GM23338 (cell line): Measurements from ENCODE around the gene LRTM2. TPM values are rescaled to one million over a fixed set of nuclear protein-coding genes. Genes with fewer than 3 reads are reported as not detected.

Source experiments
- ATAC-seq: fragments of 200-7000 bp; cut with Tn5 transposase; 3 replicates; pipeline ENCODE4 v1.9.1; 2020
- DNase-seq: peaks from one replicate; pipeline ENCODE4 v3.0.0-alpha.2; 2015; ENCODE audit warnings: low spot score
- H2AFZ ChIP-seq: fragments of 200-600 bp; sonication (generic); 2 replicates; pipeline ENCODE4 v1.8.0; 2016; ENCODE audit warnings: antibody characterized with exemption, mild to moderate bottlenecking, moderate library complexity
- H3F3A ChIP-seq: fragments of 200-600 bp; sonication (generic); replicated peaks from 2 replicates; pipeline ENCODE4 v1.8.0; 2017; ENCODE audit warnings: antibody characterized with exemption, mixed run types, low read depth
- H3K27ac ChIP-seq: fragments of 200-600 bp; sonication (generic); 2 replicates; pipeline ENCODE4 v1.6.1; 2016; ENCODE audit warnings: low read depth
- H3K27me3 ChIP-seq: fragments of 200-600 bp; sonication (generic); 2 replicates; pipeline ENCODE4 v1.8.0; 2016; ENCODE audit warnings: mild to moderate bottlenecking, mixed run types, moderate library complexity; ENCODE audit not compliant: insufficient read depth
- H3K36me3 ChIP-seq: fragments of 200-600 bp; sonication (generic); 2 replicates; pipeline ENCODE4 v1.8.0; 2016; ENCODE audit warnings: mild to moderate bottlenecking; ENCODE audit not compliant: insufficient read depth
- H3K4me1 ChIP-seq: fragments of 200-600 bp; sonication (generic); 2 replicates; pipeline ENCODE4 v1.8.0; 2016; ENCODE audit warnings: mild to moderate bottlenecking, moderate library complexity; ENCODE audit not compliant: insufficient read depth
- H3K4me2 ChIP-seq: fragments of 200-600 bp; sonication (generic); 2 replicates; pipeline ENCODE4 v1.7.1; 2017; ENCODE audit warnings: mixed run types
- H3K4me3 ChIP-seq: fragments of 200-600 bp; sonication (generic); 2 replicates; pipeline ENCODE4 v1.6.1; 2016; ENCODE audit warnings: mixed run types
- H3K79me2 ChIP-seq: fragments of 200-600 bp; sonication (generic); replicated peaks from 2 replicates; pipeline ENCODE4 v1.8.0; 2017; ENCODE audit warnings: mild to moderate bottlenecking; ENCODE audit not compliant: insufficient read depth
- H3K9me2 ChIP-seq: fragments of 200-600 bp; sonication (generic); 2 replicates; pipeline ENCODE4 v1.8.0; 2017; ENCODE audit not compliant: insufficient read depth
- H4K20me1 ChIP-seq: fragments of 200-600 bp; sonication (generic); replicated peaks from 2 replicates; pipeline ENCODE4 v1.8.0; 2017; ENCODE audit warnings: mild to moderate bottlenecking; ENCODE audit not compliant: insufficient read depth
- H3K27ac Mint-ChIP-seq: 2 replicates; pipeline ENCODE4 v1.8.0; 2020; ENCODE audit warnings: inconsistent platforms, mild to moderate bottlenecking, moderate library complexity, mixed read lengths
- H3K27me3 Mint-ChIP-seq: 3 replicates; pipeline ENCODE4 v1.8.0; 2022; ENCODE audit warnings: low read depth, mild to moderate bottlenecking, moderate library complexity, mixed read lengths, inconsistent platforms; ENCODE audit not compliant: insufficient read depth, poor library complexity
- H3K36me3 Mint-ChIP-seq: 3 replicates; pipeline ENCODE4 v1.8.0; 2021; ENCODE audit warnings: low read depth, mild to moderate bottlenecking, inconsistent platforms, moderate library complexity, mixed read lengths
- H3K4me1 Mint-ChIP-seq: 3 replicates; pipeline ENCODE4 v1.8.0; 2020; ENCODE audit warnings: mild to moderate bottlenecking, inconsistent platforms, mixed read lengths
- H3K4me3 Mint-ChIP-seq: 3 replicates; pipeline ENCODE4 v1.8.0; 2021; ENCODE audit warnings: moderate library complexity, mild to moderate bottlenecking, inconsistent platforms, mixed read lengths
- H3K9me3 Mint-ChIP-seq: 3 replicates; pipeline ENCODE4 v1.8.0; 2020; ENCODE audit warnings: moderate library complexity, mild to moderate bottlenecking, inconsistent platforms, mixed read lengths
- CTCF ChIP-seq, 2 experiments: fragments of 200-600 bp in 1 of 2; sonication (generic) in 1 of 2; conservative IDR thresholded peaks; 2 replicates each; pipeline versions ENCODE4 v1.5.1 to v1.6.1; 2016 to 2017; ENCODE audit warnings: antibody characterized with exemption in 2 of 2, low read depth in 2 of 2, mild to moderate bottlenecking in 2 of 2, moderate library complexity in 1 of 2
- ETS1 ChIP-seq: IDR thresholded peaks from 2 replicates; pipeline ENCODE4 v1.6.1; 2016; ENCODE audit warnings: antibody characterized with exemption
- EZH2 ChIP-seq: fragments of 200-600 bp; sonication (generic); IDR thresholded peaks from one replicate; pipeline ENCODE4 v1.8.0; 2017; ENCODE audit warnings: antibody characterized with exemption, mild to moderate bottlenecking, low read depth; ENCODE audit not compliant: unreplicated experiment
- EZH2phosphoT487 ChIP-seq: fragments of 200-600 bp; sonication (generic); IDR thresholded peaks from one replicate; pipeline ENCODE4 v1.8.1; 2018; ENCODE audit warnings: antibody characterized with exemption; ENCODE audit not compliant: unreplicated experiment
- POLR2AphosphoS5 ChIP-seq: IDR thresholded peaks from 2 replicates; pipeline ENCODE4 v1.6.1; 2016; ENCODE audit warnings: antibody characterized with exemption, low read depth
- REST ChIP-seq: IDR thresholded peaks from one replicate; pipeline ENCODE4 v1.6.1; 2018; ENCODE audit warnings: antibody characterized with exemption; ENCODE audit not compliant: unreplicated experiment
- ZNF114 ChIP-seq: fragments of 250-450 bp; sonication (Bioruptor Pico); IDR thresholded peaks from 2 replicates; pipeline ENCODE4 v1.5.0; 2020; ENCODE audit warnings: mild to moderate bottlenecking, moderate library complexity
- ZNF331 ChIP-seq: fragments of 250-450 bp; sonication (Bioruptor Pico); IDR thresholded peaks from 2 replicates; pipeline ENCODE4 v1.5.0; 2020; ENCODE audit warnings: low read depth, mild to moderate bottlenecking, moderate library complexity
- polyA plus RNA-seq: library from polyadenylated mRNA; unstranded; fragments of >200 nt; fragmentation: Nextera tagmentation; extraction: Ambion mirVana; gene quantifications from 2 replicates; pipeline ENCODE4 v1.2.1, GENCODE V29; 2016
- total RNA-seq: library from RNA; depleted of rRNA; stranded (reverse); fragments of >200 nt; shearing (Covaris generic); gene quantifications from 2 replicates; pipeline ENCODE4 v1.2.3, GENCODE V29; 2014

LRTM2 gene
- total and polyA plus RNA-seq, 2 experiments from 2014 or later, result 0.08 TPM; not detected in 1

- peak overlapping the region; percentile 67; the same call in 1 of the 2 replicates for H3K4me3 ChIP-seq
- peaks cover 5% of the 10 kb centered on the region for H3K27me3 ChIP-seq
- Mint-ChIP-seq H3K9me3 (no peaks in the 10 kb centered on the region; the same call in 2 of the 3 replicates), H3K4me1 (peaks cover 42% of the 10 kb centered on the region), H3K4me3 (peak overlapping the region; percentile 71), H3K36me3 (no peaks in the 10 kb centered on the region; the same call in 2 of the 3 replicates), H3K27me3 (peaks cover 12% of the 10 kb centered on the region), H3K27ac (no peak overlapping the region)
- DNase-seq, result no peak
- peaks cover 11% of the 10 kb centered on the region; the same call in 1 of the 2 replicates for H3K4me1 ChIP-seq
- no peak for ATAC-seq
- TF ChIP-seq EZH2phosphoT487 (no peak), POLR2AphosphoS5 (no peak), REST (no peak), CTCF (conservative IDR thresholded peaks at IDR 0.05; ENCODE audit: low read depth in 2 of 2) (peak in 1 of 2 experiments; percentile 18; a peak in 1 of 4 replicates), ZNF331 (CRISPR knock-in tag) (no peak)
- no peaks in the 10 kb centered on the region for H3K36me3 ChIP-seq
- peak overlapping the region; percentile 83 for H3K4me2 ChIP-seq
- no peaks in the 10 kb centered on the region for H3F3A ChIP-seq
- H2AFZ ChIP-seq, result peak overlapping the region; percentile 83; the same call in 1 of the 2 replicates
- H4K20me1 ChIP-seq, result no peaks in the 10 kb centered on the region
- no peaks in the 10 kb centered on the region for H3K9me2 ChIP-seq
- no peak overlapping the region for H3K27ac ChIP-seq
- no peaks in the 10 kb centered on the region for H3K79me2 ChIP-seq
Measured at GRCh38 chr12:1795221-1795784, 25.1 kb upstream of the LRTM2 start.

- H3K4me3 Mint-ChIP-seq, result peak overlapping the region; percentile 74
- no peaks in the 10 kb centered on the region for H3F3A ChIP-seq
- H3K4me3 ChIP-seq, result peak overlapping the region; percentile 67
- peaks cover 40% of the 10 kb centered on the region for H3K4me1 Mint-ChIP-seq
- H3K36me3 ChIP-seq, result no peaks in the 10 kb centered on the region
- DNase-seq, result peak; percentile 75
- no peak overlapping the region for H3K27ac Mint-ChIP-seq
- H3K4me2 ChIP-seq, result peak overlapping the region; percentile 83
- H3K27ac ChIP-seq, result no peak overlapping the region
- no peaks in the 10 kb centered on the region for H4K20me1 ChIP-seq
- H3K27me3 ChIP-seq, result peaks cover 5% of the 10 kb centered on the region
- H3K27me3 Mint-ChIP-seq, result peaks cover 14% of the 10 kb centered on the region
- no peaks in the 10 kb centered on the region; the same call in 2 of the 3 replicates for H3K9me3 Mint-ChIP-seq
- ATAC-seq, result peak; percentile 77
- H3K79me2 ChIP-seq, result no peaks in the 10 kb centered on the region
- H2AFZ ChIP-seq, result peak overlapping the region; percentile 93
- no peaks in the 10 kb centered on the region; the same call in 2 of the 3 replicates for H3K36me3 Mint-ChIP-seq
- H3K9me2 ChIP-seq, result no peaks in the 10 kb centered on the region
- H3K4me1 ChIP-seq, result peaks cover 11% of the 10 kb centered on the region; the same call in 1 of the 2 replicates
- TF ChIP-seq ZNF114 (CRISPR knock-in tag) (no peak), REST (no peak), EZH2 (no peak), ETS1 (no peak), POLR2AphosphoS5 (peak; percentile 48; the same call in 1 of the 2 replicates)
Measured at GRCh38 chr12:1795785-1796514, 24.4 kb upstream of the LRTM2 start.
